NT2/D1 (cell line): ENCODE data around the gene MFAP2.
"Not testable (repeated sequence)": the region's sequence is repeated elsewhere in the genome, so short reads cannot be mapped to it uniquely, and the experiment has no call there.

Source experiments
- SUZ12 ChIP-seq: IDR thresholded peaks from 2 replicates; pipeline ENCODE4 v1.6.1; 2011; ENCODE audit not compliant: insufficient read length, insufficient read depth; ENCODE audit errors: extremely low read depth
- YY1 ChIP-seq: IDR thresholded peaks from 2 replicates; pipeline ENCODE4 v1.6.1; 2011; ENCODE audit not compliant: insufficient read length, insufficient read depth

DNA sequence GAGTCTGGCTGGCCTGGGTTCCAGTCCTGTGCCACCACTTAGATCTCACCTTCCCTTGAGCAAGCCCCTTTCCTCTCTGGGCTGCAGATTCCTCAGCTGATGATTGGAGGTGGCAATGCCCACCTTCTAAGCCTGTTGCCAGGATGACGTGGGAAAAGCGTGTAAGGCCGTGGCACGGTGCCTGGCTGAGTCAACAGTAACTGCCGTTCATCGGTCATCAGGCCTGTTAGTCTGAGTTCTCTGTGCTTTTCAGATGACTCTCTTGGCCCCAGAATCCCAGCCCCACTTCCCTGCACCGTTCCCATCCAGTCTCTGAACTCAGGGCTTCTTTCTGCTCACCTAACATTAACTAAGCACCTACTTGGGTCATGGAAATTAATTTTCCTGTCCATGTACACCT is 31.4 kb downstream of the MFAP2 start:
- TF ChIP-seq YY1, SUZ12: not testable (repeated sequence)
